ENCODE measurements around the gene RGS1. TPM values are rescaled to one million over a fixed set of nuclear protein-coding genes. Genes with fewer than 3 reads are reported as not detected.

Gene RGS1, protein sequence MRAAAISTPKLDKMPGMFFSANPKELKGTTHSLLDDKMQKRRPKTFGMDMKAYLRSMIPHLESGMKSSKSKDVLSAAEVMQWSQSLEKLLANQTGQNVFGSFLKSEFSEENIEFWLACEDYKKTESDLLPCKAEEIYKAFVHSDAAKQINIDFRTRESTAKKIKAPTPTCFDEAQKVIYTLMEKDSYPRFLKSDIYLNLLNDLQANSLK
- total RNA-seq = not detected
- 1.2 TPM for polyA plus RNA-seq (2013, experiment 1 of 2)
- polyA plus RNA-seq (2013, experiment 2 of 2) = 1.2 TPM
- long read RNA-seq, experiment 1 = 0 reads
- long read RNA-seq, experiment 2 = 0 reads
- long read RNA-seq, experiment 3 = 0 reads
- long read RNA-seq, experiment 4 = 0 reads

DNA sequence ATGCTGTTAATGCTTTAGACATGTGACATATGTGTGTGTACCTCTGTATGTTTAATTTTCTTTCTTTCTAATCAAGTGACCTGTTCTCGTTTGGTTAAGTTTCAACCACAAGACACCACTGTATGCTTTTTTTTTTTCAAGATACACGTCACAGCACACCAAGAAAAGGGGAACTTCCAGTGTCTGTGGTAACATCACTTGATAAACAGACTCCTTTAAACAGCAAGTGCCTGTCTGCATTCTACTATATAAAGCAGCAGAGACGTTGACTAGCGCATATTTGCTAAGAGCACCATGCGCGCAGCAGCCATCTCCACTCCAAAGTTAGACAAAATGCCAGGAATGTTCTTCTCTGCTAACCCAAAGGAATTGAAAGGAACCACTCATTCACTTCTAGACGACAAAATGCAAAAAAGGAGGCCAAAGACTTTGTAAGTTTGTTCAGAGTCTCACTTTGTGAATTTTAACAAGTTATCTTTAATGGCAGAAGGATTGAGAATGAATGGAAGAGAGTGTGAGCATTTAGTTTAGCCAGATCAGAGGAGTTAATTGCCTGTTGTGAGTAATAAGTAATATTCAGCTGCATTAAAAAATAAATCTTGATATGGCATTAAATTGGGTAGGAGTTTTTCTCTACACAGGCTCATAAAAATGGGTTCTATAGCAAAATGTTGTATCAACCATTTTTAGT, at the start of gene RGS1:
RGS1 (plus strand) TSS at position 275 of the 691 bp plus-strand sequence; CDS start at position 295, 20 bp downstream.
- no peaks in the 10 kb centered on the region for H3K9me3 ChIP-seq (ENCODE audit: control insufficient read depth, low read length)
- TF ChIP-seq, protein P1, sequence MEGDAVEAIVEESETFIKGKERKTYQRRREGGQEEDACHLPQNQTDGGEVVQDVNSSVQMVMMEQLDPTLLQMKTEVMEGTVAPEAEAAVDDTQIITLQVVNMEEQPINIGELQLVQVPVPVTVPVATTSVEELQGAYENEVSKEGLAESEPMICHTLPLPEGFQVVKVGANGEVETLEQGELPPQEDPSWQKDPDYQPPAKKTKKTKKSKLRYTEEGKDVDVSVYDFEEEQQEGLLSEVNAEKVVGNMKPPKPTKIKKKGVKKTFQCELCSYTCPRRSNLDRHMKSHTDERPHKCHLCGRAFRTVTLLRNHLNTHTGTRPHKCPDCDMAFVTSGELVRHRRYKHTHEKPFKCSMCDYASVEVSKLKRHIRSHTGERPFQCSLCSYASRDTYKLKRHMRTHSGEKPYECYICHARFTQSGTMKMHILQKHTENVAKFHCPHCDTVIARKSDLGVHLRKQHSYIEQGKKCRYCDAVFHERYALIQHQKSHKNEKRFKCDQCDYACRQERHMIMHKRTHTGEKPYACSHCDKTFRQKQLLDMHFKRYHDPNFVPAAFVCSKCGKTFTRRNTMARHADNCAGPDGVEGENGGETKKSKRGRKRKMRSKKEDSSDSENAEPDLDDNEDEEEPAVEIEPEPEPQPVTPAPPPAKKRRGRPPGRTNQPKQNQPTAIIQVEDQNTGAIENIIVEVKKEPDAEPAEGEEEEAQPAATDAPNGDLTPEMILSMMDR (conservative IDR thresholded peaks at IDR 0.05) = no peak
- peaks cover 20% of the 10 kb centered on the region for H3K4me1 ChIP-seq (ENCODE audit: control insufficient read depth, insufficient read depth, low read length)
- 89 to 92% methylated on average over 7 of the region's 7 CpGs for WGBS, 2 experiments (ENCODE audit: insufficient coverage in 1 of 2, insufficient read length in 1 of 2)
- Mint-ChIP-seq H3K27ac (no peak within 1 kb of the TSS), H3K27me3 (ENCODE audit: insufficient read depth) (peaks cover 15% of the 10 kb centered on the region), H3K4me3 (no peak within 1 kb of the TSS), H3K9me3 (peaks cover 7% of the 10 kb centered on the region), H3K4me1 (peaks cover 38% of the 10 kb centered on the region), H3K36me3 (ENCODE audit: low read depth) (no peaks in the 10 kb centered on the region)
- no peaks in the 10 kb centered on the region for H3K36me3 ChIP-seq (ENCODE audit: control insufficient read depth, insufficient read depth, low read length)
- H3K9ac ChIP-seq (ENCODE audit: extremely low read depth, low read length, poor library complexity, severe bottlenecking) = no peak within 1 kb of the TSS
- no peak within 1 kb of the TSS for H3K27ac ChIP-seq (ENCODE audit: low read depth, low read length)
- H3K4me3 ChIP-seq (ENCODE audit: low read length) = no peak within 1 kb of the TSS
- H3K27me3 ChIP-seq (ENCODE audit: control insufficient read depth, insufficient read depth, low read length, poor library complexity, severe bottlenecking) = peaks cover 5% of the 10 kb centered on the region
- DNase-seq = no peak

- H3K9ac ChIP-seq (ENCODE audit: extremely low read depth, low read length, poor library complexity, severe bottlenecking) = no peak overlapping the region
- H3K36me3 Mint-ChIP-seq (ENCODE audit: low read depth) = no peaks in the 10 kb centered on the region
- H3K27ac ChIP-seq (ENCODE audit: low read depth, low read length) = no peak overlapping the region
- H3K9me3 ChIP-seq (ENCODE audit: control insufficient read depth, low read length) = no peaks in the 10 kb centered on the region
- H3K4me1 Mint-ChIP-seq = peaks cover 9% of the 10 kb centered on the region
- TF ChIP-seq, protein P1 (conservative IDR thresholded peaks at IDR 0.05) = no peak
- WGBS, 2 experiments (ENCODE audit: insufficient coverage in 1 of 2, insufficient read length in 1 of 2) = 92 to 97% methylated on average over 3 to 5 of the region's 5 CpGs
- DNase-seq = no peak
- H3K36me3 ChIP-seq (ENCODE audit: control insufficient read depth, insufficient read depth, low read length) = no peaks in the 10 kb centered on the region
- H3K4me3 ChIP-seq (ENCODE audit: low read length) = no peak overlapping the region
- H3K27me3 ChIP-seq (ENCODE audit: control insufficient read depth, insufficient read depth, low read length, poor library complexity, severe bottlenecking) = no peaks in the 10 kb centered on the region
- no peaks in the 10 kb centered on the region for H3K27me3 Mint-ChIP-seq (ENCODE audit: insufficient read depth)
- H3K9me3 Mint-ChIP-seq = peaks cover 5% of the 10 kb centered on the region
- no peak overlapping the region for H3K27ac Mint-ChIP-seq
- no peaks in the 10 kb centered on the region for H3K4me1 ChIP-seq (ENCODE audit: control insufficient read depth, insufficient read depth, low read length)
- no peak overlapping the region for H3K4me3 Mint-ChIP-seq
Measured at GRCh38 chr1:192527111-192527795, 48.3 kb upstream of the RGS1 start.

DNA sequence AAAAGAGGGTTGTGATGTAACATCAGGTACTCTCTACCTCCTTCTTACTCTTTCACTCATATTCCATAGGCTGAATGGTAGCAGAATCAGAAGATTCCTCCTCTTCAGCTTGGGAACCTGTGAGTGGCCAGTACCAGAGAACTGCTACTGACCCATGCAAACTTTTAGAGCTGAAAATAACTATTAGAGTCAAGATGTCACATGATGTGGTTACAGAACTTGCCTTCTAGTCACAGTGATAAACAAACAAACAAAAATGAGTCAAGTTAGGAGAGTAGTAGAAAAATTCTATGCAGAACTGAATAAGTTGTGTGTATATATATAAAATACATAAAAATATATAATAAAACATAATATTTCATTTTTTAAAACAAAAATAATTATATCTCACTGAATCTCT, 47.6 kb upstream of the RGS1 start:
- no peaks in the 10 kb centered on the region for H3K36me3 ChIP-seq (ENCODE audit: control insufficient read depth, insufficient read depth, low read length)
- no peak overlapping the region for H3K9ac ChIP-seq (ENCODE audit: extremely low read depth, low read length, poor library complexity, severe bottlenecking)
- H3K4me3 ChIP-seq (ENCODE audit: low read length) = no peak overlapping the region
- TF ChIP-seq, protein P1 (conservative IDR thresholded peaks at IDR 0.05) = no peak
- DNase-seq = no peak
- Mint-ChIP-seq H3K36me3 (ENCODE audit: low read depth) (no peaks in the 10 kb centered on the region), H3K4me1 (peaks cover 9% of the 10 kb centered on the region), H3K27ac (no peak overlapping the region), H3K27me3 (ENCODE audit: insufficient read depth) (no peaks in the 10 kb centered on the region), H3K9me3 (peaks cover 8% of the 10 kb centered on the region), H3K4me3 (no peak overlapping the region)
- no peaks in the 10 kb centered on the region for H3K9me3 ChIP-seq (ENCODE audit: control insufficient read depth, low read length)
- no peaks in the 10 kb centered on the region for H3K27me3 ChIP-seq (ENCODE audit: control insufficient read depth, insufficient read depth, low read length, poor library complexity, severe bottlenecking)
- H3K4me1 ChIP-seq (ENCODE audit: control insufficient read depth, insufficient read depth, low read length) = no peaks in the 10 kb centered on the region
- H3K27ac ChIP-seq (ENCODE audit: low read depth, low read length) = no peak overlapping the region

All from endodermal cell (in vitro differentiated cells).